NCI-H2196 treated with DMSO at 0.1 percent for 48 hours (cell line): ENCODE measurements around the gene RUFY2.
A peak's percentile ranks its signal among the peaks of the same experiment; 100 is the strongest.
"Not testable (repeated sequence)": the region's sequence is repeated elsewhere in the genome, so short reads cannot be mapped to it uniquely, and the experiment has no call there.

Experiments
- DNase-seq: peaks from one replicate; lab custom pipeline; 2025; ENCODE audit not compliant: unreplicated experiment; lab: John Stamatoyannopoulos, UW

Gene RUFY2, protein sequence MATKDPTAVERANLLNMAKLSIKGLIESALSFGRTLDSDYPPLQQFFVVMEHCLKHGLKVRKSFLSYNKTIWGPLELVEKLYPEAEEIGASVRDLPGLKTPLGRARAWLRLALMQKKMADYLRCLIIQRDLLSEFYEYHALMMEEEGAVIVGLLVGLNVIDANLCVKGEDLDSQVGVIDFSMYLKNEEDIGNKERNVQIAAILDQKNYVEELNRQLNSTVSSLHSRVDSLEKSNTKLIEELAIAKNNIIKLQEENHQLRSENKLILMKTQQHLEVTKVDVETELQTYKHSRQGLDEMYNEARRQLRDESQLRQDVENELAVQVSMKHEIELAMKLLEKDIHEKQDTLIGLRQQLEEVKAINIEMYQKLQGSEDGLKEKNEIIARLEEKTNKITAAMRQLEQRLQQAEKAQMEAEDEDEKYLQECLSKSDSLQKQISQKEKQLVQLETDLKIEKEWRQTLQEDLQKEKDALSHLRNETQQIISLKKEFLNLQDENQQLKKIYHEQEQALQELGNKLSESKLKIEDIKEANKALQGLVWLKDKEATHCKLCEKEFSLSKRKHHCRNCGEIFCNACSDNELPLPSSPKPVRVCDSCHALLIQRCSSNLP

DNA sequence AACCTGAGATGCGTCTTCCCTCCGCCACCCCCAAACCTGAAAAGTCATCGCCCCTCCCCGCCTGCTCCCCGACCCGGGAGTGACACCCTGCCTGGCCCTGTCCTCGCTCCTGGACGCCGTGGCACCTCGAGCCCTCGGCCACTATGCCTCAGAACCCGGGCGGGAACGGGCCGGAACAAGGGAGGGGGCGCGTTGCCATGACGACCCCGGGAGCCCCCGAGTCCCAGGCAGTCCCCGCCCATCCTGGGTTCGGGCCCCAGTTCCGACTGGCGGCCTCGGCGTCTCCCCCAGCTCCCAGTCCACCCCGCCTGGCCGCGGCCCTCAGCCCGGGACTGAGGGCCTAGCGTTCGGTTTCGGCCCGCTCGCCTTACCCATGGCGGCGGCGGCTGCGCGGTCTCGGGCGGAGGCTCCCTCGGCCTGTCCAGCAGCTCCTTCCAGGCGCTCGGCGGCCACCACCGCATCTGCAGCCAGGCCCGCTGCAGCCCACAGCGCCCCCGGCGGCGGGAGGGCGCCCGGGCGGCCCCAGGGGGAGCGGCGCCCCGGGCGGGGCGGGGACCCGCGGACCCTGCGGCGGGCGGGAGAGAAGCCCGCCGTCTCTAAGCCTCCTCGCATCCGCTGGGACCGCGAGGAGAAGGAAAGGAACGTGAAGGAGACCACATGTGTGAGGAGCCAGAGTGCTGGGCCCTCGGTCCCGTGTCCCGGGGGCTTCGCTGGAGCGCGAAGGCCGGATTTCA, at the start of gene RUFY2:
TSS of gene RUFY2 (minus strand) at position 463 of the 734 bp plus-strand sequence. CDS start at position 375, 88 bp downstream.
- peak; percentile 14 for DNase-seq

DNA sequence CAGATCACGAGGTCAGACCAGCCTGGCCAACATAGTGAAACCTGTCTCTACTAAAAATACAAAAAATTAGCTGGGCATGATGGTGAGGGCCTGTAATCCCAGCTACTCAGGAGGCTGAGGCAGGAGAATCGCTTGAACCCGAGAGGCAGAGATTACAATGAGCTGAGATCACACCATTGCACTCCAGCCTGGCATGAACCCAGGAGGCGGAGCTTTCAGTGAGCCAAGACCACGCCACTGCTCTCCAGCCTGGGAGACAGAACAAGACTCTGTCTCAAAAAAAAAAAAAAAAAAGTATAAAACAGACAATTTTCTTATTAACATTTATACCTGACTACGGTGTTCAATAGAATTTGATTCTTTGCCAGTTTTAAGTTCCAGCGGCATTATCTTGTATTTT, 42.6 kb upstream of the RUFY2 start:
- not testable (repeated sequence) for DNase-seq

DNA sequence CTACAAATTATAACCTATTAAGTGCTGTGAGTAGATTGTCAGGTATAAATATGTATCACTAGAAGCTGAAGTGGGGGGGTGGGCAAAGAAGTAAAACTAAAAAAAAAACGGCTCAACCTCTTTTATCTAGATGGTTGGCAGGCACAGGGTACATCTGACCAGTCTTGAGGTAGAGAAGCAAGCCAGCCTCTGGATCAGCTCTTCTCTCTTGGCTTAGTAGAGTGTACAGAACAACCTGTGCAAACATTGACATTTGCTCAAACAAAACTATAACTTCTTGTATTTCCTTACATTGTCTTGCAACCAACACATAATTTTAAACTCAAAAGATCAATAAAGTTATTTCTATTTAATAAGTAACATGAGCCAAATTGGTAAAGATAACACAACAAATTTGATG, 39.1 kb upstream of the RUFY2 start:
- no peak for DNase-seq

- DNase-seq, result no peak
Measured at GRCh38 chr10:68442971-68443370, 35.9 kb upstream of the RUFY2 start.

- no peak for DNase-seq
Measured at GRCh38 chr10:68440898-68441297, 33.8 kb upstream of the RUFY2 start.

DNA sequence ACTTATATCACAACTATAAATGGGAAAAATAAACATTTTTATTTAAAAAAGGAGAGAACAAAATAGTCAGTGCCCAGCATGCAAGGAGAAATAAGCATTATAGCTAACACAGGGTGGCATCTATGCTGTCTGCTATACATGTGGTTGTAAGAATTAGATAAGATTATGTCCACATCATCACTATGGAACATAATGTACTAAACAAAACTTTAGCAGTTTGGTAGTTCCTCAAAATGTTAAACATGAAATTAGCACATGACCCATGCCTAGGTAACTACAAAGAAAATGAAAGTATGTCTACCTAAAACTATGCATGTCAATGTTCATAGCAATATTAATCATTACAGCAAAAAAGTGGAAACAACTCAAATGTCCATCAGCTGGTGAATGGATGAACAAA, 28.7 kb upstream of the RUFY2 start:
- no peak for DNase-seq

DNA sequence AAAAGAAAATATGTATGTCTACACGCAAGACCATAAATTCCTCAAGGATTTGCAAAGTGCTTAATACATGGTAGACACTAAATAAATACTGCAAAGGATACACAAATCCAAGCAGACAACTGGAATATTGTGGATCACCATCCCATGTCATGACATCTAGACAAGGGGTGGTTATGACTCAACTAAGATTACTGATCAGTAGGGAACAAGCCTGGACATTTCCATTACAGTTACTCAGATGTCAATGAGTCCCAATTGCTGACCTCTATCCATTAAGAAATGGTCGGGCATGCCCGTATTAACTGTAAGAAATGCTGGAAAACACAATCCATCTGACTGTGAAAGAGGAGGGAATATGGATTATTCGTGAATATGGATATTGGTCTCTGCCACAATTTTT, 27.6 kb upstream of the RUFY2 start:
- no peak for DNase-seq

- no peak for DNase-seq
Measured at GRCh38 chr10:68428396-68429104, 21.5 kb upstream of the RUFY2 start.

- DNase-seq, result no peak
Measured at GRCh38 chr10:68424454-68425014, 17.5 kb upstream of the RUFY2 start.

DNA sequence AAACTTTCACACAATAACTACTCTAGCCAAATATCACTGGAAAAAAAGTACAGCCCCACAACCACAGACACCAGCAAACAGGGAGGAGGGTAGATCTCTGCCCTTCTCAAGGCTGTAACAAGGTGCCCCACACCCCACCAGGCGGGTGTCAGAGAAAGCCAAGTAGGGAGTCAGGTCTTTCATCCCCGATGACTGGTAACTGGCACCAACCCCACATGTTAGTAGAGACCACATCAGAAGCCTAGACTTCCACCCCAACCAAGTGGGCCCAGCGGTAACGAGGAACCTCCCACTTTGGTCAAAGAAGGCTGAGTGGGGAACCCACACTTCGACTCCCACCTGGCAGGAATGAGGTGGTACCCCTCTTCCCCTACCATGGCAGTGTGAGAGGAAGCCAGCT, 16.4 kb upstream of the RUFY2 start:
- no peak for DNase-seq

GRCh38 chr10:68419376-68419775, 12.3 kb upstream of the RUFY2 start:
- DNase-seq, result no peak

GRCh38 chr10:68408898-68409518, 1.9 kb upstream of the RUFY2 start:
- no peak for DNase-seq

DNA sequence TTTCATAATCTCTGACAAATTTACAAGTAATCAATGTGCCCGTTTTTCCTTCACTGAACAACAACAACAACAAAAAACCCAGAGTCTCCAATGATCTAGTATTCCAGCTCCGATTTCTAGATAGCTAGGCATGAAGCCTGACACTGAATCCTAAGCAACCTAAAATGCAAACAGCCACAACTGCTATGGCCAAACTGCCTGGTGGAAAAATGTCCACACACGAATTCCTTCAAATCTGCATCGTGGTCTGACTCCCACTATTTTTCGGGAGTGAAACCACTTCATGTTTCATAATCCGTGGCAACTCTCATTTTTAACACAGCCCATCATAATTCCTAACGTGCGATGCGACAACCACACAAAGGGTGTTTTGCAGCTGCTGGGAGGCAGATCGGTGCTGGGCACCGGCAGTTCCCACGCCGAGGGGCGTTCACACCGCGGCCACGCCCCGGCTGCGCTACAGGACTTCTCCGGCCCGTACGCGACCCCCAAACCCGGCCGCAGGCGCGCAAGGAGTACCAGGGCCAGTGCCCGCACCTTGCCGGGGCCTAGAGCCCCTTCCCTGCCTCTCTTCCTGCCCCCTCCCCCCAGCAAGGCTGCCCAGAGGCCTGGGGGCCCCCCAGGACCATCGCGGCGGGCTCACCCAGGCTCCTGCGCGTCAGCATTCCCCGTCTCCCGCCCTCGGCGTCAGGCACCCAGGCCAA, 814 bp downstream of the RUFY2 start:
- no peak for DNase-seq

DNA sequence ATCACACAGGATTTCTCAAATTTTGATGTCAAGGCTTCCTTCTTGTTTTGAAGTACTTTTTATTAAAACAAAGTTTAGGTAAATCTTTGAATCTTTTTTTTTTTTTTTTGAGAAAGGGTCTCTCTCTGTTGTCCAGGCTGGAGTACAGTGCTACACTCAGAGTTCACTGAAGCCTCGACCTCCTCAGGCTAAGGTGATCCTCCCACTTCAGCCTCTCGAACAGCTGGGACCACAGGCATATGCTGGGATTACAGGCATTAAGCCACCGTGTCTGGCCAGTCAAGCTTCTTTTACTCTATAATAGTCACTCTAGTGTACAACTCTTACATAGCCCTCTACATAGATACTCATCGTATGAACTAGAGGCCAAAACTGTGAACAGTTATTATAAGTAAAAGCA, 3.4 kb downstream of the RUFY2 start:
- DNase-seq, result no peak

- DNase-seq, result no peak
Measured at GRCh38 chr10:68402276-68402675, 4.8 kb downstream of the RUFY2 start.

DNA sequence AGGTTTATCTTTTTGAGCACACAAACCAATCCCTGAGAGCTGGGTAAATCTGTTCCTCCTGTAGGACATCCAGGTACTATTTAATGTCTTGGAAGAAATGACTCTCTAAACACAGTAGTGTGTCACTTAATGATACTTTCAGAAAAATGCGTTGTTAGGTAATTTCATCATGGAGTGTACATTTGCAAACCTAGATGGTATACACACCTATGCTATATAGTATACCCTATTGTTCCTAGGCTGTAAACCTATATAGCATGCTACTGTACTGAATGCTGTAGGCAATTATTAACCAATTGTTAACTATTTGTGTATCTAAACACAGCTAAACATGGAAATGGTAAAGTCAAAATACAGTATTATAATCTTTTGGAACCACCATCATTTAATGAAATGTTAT, 10.1 kb downstream of the RUFY2 start:
- no peak for DNase-seq

GRCh38 chr10:68385740-68386139, 21.3 kb downstream of the RUFY2 start:
- DNase-seq, result no peak

DNA sequence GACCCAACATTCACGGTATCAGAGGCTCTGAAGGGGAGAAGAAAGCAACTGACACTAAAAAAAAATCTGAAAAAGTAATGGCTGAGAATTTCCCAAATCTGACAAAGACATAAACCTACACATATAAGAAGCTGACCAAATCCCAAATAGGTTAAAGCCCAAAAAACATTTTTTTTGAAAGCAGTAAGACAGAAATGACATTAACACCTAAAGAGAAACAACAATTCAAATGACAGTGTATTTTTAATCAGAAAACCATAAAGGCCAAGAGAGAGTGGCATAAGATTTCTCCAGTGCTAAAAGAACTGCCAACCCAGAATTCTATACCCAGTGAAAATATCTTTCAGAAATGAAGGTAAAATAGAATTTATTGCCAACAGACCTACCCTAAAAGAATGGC, 35.5 kb downstream of the RUFY2 start:
- DNase-seq, result no peak

DNA sequence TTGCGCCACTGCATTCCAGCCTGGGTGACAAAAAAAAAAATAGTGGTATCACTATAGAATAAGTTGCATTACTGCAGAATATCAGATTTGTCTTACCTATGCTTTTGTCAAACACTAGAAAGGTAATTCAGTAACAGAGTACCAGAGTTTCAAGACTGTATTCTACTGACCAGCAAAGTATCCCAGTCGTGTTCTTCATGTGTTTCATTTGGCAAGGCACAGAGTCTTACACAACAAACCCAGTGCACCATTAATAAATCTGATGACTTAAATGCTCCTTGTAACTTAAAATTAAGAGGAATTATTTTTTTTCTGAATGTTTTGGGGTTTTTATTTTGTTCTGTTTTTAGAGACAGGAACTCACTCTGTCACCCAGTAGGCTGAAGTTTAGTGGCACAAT, 40.0 kb downstream of the RUFY2 start:
- DNase-seq, result no peak

GRCh38 chr10:68366600-68366999, 40.5 kb downstream of the RUFY2 start:
- DNase-seq, result no peak
